ENCODE data around the gene ZNF639.
"Not testable (repeated sequence)": the region's sequence is repeated elsewhere in the genome, so short reads cannot be mapped to it uniquely, and the experiment has no call there.

Gene ZNF639, protein sequence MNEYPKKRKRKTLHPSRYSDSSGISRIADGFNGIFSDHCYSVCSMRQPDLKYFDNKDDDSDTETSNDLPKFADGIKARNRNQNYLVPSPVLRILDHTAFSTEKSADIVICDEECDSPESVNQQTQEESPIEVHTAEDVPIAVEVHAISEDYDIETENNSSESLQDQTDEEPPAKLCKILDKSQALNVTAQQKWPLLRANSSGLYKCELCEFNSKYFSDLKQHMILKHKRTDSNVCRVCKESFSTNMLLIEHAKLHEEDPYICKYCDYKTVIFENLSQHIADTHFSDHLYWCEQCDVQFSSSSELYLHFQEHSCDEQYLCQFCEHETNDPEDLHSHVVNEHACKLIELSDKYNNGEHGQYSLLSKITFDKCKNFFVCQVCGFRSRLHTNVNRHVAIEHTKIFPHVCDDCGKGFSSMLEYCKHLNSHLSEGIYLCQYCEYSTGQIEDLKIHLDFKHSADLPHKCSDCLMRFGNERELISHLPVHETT

DNA sequence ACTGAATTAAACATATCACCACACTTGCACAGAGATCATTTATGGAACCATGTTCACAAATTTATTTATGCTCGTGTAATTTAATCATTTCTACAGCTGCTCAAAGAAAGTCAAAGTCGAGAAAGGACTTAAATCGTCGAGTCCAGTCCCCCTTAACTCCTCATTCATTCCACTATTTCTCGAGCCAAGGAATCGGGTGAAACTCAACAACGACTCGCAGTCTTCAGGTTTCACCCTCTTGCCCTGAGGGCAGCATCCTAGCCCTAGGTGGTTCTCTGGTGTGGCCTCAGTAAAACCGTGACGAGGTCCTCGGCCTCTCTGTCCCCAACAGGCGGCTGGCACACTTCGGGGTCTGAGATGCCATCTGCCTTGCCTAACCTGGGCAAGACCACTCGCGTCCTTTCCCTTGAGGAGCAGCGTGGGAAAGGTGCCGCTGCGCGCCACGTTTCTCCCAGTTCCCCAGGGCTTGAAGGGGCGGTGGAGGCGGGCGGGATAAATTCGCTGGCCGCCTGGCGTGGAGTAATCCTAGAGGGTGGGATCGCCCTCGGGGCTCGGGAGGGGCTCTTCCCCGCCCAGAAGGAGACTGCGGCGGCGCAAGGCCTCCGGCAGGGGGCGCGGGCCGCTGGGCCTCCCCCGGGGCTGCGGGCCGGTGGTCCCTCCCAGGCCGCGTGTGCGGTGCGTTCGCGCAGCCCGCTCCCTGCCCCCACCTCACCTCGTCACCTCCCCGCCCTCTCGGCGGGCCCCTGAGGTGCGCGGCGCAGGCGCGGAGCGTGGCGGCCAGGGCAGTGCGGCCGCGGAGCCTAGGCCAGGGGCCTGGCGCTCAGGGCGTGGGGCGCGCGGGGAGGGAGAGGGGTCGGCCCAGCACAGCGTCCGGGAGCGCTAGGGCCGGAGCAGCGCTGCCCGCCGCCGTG lies at the start of gene ZNF639:
ZNF639 (plus strand) TSS at position 746 of the 911 bp plus-strand sequence. CDS start 5,263 bp downstream, outside the sequence.
- DNase-seq = peak; percentile 80

DNA sequence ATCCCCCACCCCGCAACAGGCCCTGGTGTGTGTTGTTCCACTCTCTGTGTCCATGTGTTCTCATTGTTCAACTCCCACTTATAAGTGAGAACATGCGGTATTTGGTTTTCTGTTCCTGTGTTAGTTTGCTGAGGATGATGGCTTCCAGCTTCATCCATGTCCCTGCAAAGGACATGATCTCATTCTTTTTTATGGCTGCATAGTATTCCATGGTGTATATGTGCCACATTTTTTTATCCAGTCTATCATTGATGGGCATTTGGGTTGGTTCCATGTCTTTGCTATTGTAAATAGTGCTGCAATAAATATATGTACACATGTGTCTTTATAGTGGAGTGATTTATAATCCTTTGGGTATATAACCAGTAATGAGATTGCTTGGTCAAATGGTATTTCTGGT lies 48.4 kb upstream of the ZNF639 start:
- not testable (repeated sequence) for DNase-seq

GRCh38 chr3:179276001-179276400 lies 46.8 kb upstream of the ZNF639 start:
- no peak for DNase-seq

- DNase-seq = no peak
Observed at GRCh38 chr3:179276743-179277142, 46.1 kb upstream of the ZNF639 start.

DNA sequence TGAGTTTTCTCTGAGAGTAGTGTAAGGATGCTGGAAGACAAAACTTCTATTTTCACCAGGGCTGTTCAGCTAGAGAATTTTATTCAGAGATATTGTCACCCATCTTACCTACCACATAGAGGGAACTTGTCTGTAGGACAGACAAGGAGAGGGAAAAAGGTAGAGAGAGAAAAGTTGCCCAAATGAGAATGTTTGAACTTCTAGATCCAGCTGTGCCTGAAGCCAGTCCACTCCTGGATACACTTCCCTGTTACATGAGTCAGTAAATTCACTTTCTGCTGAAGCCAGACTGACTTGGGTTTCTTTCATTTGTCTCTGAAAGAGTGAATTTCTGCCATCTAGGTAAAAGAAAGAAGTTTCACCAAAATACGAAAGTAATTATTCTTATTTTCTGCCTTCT lies 44.7 kb upstream of the ZNF639 start:
- DNase-seq = no peak

GRCh38 chr3:179278932-179279693 lies 43.7 kb upstream of the ZNF639 start:
- no peak for DNase-seq

- no peak for DNase-seq
Observed at GRCh38 chr3:179279837-179280236, 43.0 kb upstream of the ZNF639 start.

DNA sequence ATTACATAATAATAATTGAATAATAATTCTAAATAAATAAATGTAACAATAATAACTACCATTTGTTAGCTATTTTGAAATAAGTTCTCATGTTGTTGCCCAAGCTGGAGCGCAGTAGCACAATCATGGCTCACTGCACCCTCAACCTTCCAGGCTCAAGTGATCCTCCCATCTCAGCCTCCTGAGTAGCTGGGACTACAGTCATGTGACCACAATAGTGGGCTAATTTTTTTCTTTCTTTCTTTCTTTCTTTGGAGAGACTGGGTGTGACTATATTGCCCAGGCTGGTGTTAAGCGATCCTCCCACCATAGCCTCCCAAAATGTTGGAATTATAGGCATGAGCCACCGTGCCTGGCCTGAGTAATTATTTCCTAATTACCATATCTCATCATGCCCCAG lies 41.0 kb upstream of the ZNF639 start:
- DNase-seq = no peak

DNA sequence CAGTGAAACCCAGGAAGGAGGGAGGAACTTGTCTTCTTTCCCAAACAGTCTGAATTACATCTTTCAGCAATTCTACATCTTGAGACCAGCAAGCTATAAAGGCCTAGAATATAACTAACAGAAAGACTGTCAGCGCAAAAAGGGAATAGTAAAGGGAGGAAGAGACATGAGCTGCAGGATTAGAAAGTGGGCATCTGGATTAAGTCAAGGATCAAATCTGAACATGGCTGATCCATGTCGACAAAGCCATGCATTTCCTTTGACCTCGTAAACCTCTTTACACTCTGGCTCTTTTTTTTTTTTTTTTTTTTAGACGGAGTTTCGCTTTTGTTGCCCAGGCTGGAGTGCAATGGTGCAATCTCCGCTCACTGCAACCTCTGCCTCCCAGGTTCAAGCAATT lies 36.5 kb upstream of the ZNF639 start:
- DNase-seq = no peak

DNA sequence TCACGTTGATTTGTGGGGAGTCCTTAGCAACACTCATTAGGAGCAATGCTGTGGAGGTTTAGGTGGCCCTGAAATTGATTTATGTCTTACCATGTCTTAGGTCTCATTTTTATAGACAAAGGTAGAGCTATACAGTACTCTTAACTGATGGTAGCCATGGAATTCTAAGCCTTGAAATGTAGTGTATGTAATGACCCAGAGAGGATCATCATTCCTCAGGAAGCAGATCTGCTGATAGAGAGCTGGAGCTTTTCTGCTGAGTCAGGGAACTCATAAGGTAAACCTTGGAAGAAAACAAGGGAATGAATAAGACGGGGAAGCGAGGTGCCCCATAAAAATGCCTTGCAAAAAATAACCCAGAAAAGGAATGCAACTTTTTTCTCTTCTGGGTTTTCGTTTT lies 34.0 kb upstream of the ZNF639 start:
- DNase-seq = no peak

DNA sequence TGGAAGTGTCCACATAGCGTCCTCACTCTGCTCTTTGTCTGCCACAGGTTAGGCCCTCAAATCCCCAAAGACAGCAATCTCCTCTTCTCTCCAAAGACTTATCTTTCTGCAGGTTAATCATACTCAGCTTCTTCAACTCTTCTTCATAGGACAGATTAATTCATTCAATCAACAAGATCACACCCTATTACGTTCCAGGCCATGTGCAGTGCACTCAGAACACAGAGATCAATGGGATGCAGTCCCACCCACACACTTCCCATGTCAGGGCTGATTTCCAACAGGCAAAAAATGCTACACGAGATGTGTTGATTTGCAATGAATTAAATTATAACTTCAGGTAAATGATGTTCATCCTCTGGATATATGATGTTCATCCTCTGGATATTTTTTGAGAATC lies 33.5 kb upstream of the ZNF639 start:
- no peak for DNase-seq

DNA sequence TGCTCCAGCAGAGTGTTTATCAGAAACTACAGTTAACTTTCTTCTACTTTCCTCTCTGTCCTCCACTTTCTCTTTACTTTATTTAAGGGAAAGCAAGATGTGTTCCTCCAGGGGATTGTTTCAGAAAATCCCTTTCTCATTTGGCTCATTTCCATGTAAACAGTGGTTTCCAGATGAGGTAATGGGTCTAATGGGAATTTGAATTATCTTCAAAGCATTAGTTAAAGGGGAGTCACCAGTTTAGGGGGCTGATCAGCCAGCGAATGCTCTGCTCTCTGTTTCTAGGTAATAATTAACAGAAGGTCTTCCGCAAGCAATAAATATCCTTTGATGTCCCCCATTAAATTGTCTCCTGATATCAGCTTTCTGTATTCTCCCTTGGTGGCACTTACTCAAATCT lies 30.4 kb upstream of the ZNF639 start:
- DNase-seq = no peak

GRCh38 chr3:179297971-179298725 lies 24.7 kb upstream of the ZNF639 start:
- no peak for DNase-seq

GRCh38 chr3:179299316-179299715 lies 23.5 kb upstream of the ZNF639 start:
- DNase-seq = no peak

- no peak for DNase-seq
Observed at GRCh38 chr3:179299999-179300613, 22.7 kb upstream of the ZNF639 start.

DNA sequence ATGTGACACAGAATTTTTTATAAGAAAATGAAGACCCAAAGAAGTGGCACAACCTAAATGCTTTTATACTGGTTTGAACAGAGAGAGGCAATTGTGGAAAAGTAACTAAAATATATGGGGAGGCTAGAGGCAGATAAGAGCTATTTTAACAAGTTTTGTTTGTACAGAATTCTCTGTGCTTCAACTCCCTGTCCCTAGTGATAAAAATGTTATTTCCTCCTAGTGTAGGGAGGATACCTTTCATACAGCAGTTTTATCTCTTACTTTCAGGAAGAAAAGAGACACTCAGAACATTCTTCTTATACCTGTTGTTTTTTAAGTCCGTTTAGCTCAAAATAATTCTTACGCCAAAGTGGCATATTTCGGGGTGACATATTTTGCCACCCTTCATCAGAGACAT lies 21.2 kb upstream of the ZNF639 start:
- no peak for DNase-seq

GRCh38 chr3:179302111-179302510 lies 20.7 kb upstream of the ZNF639 start:
- no peak for DNase-seq

DNA sequence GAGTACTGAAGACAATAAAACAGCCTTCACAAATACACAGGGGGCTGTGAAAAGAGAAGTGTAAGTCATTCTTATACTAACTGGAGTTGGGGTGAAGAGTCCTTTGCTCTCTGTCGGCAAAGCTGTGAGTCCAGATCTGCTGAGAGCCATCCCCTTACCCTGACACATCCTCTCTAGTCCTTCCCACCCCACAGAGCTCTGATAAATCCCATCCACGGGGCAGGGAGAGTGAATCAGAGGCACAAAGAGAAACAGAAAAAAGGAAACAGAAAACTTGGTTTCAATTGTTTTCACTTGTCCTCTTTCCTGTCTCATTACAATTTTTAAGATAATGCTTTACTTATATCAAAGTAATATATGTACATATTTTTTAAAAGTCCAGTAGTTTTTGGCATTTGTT lies 18.2 kb upstream of the ZNF639 start:
- no peak for DNase-seq

- not testable (repeated sequence) for DNase-seq
Observed at GRCh38 chr3:179307362-179307761, 15.5 kb upstream of the ZNF639 start.

- no peak for DNase-seq
Observed at GRCh38 chr3:179308001-179308400, 14.8 kb upstream of the ZNF639 start.

DNA sequence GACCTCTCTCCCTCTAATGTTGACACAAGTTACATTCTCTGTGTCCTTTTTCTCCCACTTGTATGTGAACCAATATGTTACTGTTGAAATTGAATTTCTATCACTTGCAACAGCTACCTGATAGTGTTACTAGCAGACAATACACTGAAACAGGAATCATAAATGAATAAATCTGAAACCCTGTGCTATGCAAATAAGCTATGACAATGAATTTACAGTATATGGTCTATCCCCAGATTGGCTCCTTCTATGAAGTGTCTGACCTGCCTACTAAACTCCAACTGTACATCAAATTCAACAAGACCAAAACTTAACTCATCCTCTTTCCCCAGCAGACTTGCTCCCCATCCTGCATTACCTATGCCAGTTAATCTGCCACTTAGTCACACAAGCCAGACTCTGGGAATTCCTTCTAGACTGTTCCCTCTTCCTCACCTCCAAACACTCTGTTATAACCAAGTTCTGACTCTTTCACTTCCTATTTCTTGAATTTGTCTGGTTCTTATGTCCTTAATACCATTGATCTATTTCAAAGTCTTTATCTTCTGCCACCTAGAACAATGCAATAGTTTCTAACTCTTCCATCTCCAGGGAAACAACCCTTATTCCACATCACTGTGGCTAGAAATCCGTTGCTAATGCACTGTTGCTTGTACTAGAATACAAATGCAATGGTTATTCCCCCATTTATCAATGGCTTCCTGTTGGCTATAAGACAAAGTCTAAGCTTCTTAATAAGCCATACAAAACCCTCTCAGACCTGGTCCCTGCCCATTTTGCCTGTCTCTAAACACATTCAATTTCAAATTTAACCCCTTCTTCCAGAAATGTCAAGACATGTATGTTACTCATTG lies 13.4 kb upstream of the ZNF639 start:
- DNase-seq = no peak

All from HCEC 1CT (cell line).